Liver (tissue), 3 donors: ENCODE data around the gene VCX.

Source experiments
- EGR1 ChIP-seq, 2 donors: IDR thresholded peaks; 2 replicates each; pipeline ENCODE4 v1.6.1; 2016 to 2018; ENCODE audit warnings: antibody characterized with exemption in 2 of 2, low read depth in 2 of 2
- FOXA1 ChIP-seq: IDR thresholded peaks from 2 replicates; pipeline ENCODE4 v1.6.1; 2016; ENCODE audit warnings: antibody characterized with exemption
- JUND ChIP-seq, 2 donors: IDR thresholded peaks; 2 replicates each; pipeline ENCODE4 v1.6.1; 2016; ENCODE audit warnings: antibody characterized with exemption in 2 of 2
- RAD21 ChIP-seq, 2 donors: IDR thresholded peaks; 2 replicates each; pipeline ENCODE4 v1.6.1; 2016; ENCODE audit warnings: antibody characterized with exemption in 2 of 2, mild to moderate bottlenecking in 2 of 2
- REST ChIP-seq: IDR thresholded peaks from 2 replicates; pipeline ENCODE4 v1.6.1; 2016; ENCODE audit warnings: antibody characterized with exemption, mild to moderate bottlenecking
- RXRA ChIP-seq, 2 donors: IDR thresholded peaks; 2 replicates each; pipeline ENCODE4 v1.6.1; 2017 to 2018; ENCODE audit warnings: antibody characterized with exemption in 2 of 2, mild to moderate bottlenecking in 1 of 2
- SP1 ChIP-seq: IDR thresholded peaks from 2 replicates; pipeline ENCODE4 v1.6.1; 2018; ENCODE audit warnings: antibody characterized with exemption, mild to moderate bottlenecking
- TAF1 ChIP-seq: conservative IDR thresholded peaks from 2 replicates; pipeline ENCODE4 v1.6.1; 2016; ENCODE audit warnings: antibody characterized with exemption, mild to moderate bottlenecking
- YY1 ChIP-seq: IDR thresholded peaks from 2 replicates; pipeline ENCODE4 v1.6.1; 2016; ENCODE audit warnings: antibody characterized with exemption, mild to moderate bottlenecking
- TF ChIP-seq, protein P1 (sequence below): fragments of 150-350 bp; IDR thresholded peaks from 2 replicates; pipeline ENCODE4 v1.5.1; 2017; ENCODE audit warnings: improper control_type of control experiment, low read depth, low read length; ENCODE audit not compliant: missing input control
- TF ChIP-seq, protein P2 (sequence below): IDR thresholded peaks from 2 replicates; pipeline ENCODE4 v1.6.1; 2016; ENCODE audit warnings: antibody characterized with exemption
- TF ChIP-seq, protein P3 (sequence below): IDR thresholded peaks from 2 replicates; pipeline ENCODE4 v1.6.1; 2016; ENCODE audit warnings: antibody characterized with exemption
- donor health status: healthy.
- donor health status: healthy.

DNA sequence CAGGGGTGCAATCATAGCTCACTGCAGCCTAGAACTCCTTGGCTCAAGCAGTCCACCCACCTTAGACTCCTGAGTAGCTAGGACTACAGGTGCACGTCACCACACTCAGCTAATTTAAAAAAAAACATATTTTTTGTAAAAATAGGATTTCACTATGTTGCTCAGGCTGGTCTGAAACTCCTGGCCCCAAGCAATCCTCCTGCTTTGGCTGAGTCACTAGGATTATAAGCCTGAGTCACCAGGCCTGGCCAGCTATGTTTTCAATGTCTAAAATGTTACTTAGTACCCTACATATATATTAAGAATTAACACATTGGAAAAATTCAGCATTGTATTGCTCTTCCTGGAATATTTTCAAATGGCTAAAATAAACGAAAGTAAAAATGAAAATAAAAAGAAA lies 46.7 kb downstream of the VCX start:
- TF ChIP-seq, protein P1, sequence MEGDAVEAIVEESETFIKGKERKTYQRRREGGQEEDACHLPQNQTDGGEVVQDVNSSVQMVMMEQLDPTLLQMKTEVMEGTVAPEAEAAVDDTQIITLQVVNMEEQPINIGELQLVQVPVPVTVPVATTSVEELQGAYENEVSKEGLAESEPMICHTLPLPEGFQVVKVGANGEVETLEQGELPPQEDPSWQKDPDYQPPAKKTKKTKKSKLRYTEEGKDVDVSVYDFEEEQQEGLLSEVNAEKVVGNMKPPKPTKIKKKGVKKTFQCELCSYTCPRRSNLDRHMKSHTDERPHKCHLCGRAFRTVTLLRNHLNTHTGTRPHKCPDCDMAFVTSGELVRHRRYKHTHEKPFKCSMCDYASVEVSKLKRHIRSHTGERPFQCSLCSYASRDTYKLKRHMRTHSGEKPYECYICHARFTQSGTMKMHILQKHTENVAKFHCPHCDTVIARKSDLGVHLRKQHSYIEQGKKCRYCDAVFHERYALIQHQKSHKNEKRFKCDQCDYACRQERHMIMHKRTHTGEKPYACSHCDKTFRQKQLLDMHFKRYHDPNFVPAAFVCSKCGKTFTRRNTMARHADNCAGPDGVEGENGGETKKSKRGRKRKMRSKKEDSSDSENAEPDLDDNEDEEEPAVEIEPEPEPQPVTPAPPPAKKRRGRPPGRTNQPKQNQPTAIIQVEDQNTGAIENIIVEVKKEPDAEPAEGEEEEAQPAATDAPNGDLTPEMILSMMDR = no peak
- no peak for TF ChIP-seq REST
- TF ChIP-seq SP1 = no peak
- TF ChIP-seq RXRA (IDR thresholded peaks at IDR 0.05) = no peak
- no peak for TF ChIP-seq FOXA1
- no peak for TF ChIP-seq YY1
- TF ChIP-seq, protein P2, sequence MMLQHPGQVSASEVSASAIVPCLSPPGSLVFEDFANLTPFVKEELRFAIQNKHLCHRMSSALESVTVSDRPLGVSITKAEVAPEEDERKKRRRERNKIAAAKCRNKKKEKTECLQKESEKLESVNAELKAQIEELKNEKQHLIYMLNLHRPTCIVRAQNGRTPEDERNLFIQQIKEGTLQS = no peak
- TF ChIP-seq RAD21 (IDR thresholded peaks at IDR 0.05) = no peak
- TF ChIP-seq TAF1 = no peak
- TF ChIP-seq, protein P3, sequence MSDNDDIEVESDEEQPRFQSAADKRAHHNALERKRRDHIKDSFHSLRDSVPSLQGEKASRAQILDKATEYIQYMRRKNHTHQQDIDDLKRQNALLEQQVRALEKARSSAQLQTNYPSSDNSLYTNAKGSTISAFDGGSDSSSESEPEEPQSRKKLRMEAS = no peak
- TF ChIP-seq EGR1 (IDR thresholded peaks at IDR 0.05; ENCODE audit: low read depth in 2 of 2) = no peak
- TF ChIP-seq JUND (IDR thresholded peaks at IDR 0.05) = no peak
